HG03571 (cell line): ENCODE data around the gene NTN3.
"Not testable (repeated sequence)": the region's sequence is repeated elsewhere in the genome, so short reads cannot be mapped to it uniquely, and the experiment has no call there.

Source experiments
- ATAC-seq: cut with Tn5 transposase; IDR thresholded peaks from one replicate; pipeline ENCODE4 v1.9.1; 2021; ENCODE audit not compliant: unreplicated experiment

NTN3 gene

GRCh38 chr16:2471016-2471652 is at the start of gene NTN3:
Gene NTN3, plus strand, starts transcription at chr16:2471297. Its CDS starts 405 bp downstream, at chr16:2471702.
- ATAC-seq, result no peak

DNA sequence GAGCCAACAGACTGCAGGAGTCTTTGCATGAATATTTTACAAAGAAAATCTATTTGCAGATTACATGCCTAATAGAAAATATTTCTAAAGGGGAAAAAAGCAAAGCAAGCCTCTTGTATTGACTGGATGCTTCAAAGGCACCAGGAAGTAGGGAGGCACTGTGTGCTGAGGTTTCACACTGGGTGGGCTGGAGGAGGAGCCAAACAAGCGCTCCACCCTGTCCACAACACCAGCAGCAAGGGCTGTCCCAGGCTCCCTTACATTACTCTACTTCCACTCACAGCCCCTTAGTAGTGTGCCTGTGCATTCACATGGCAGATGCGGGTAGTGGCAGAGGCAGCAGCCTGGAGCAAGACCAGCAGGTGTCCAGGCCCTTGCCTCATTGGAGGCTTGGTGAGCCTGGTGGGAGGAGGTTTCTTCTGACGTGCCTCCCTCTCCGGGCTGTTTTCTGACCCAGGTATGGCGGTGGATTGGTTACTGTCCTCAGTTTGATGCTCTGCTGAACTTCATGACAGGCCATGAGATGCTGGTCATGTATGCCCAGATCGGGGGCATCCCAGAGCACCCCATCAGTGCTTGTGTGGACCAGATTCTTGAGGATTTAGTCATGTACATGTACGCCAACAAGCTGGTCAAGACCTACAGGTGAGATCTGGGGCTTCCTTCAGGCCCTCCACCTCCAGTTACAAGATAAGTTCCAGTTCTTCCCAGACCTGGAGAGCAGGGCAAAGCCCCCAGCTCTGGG is 48.8 kb upstream of the NTN3 start:
- ATAC-seq, result no peak

- ATAC-seq, result no peak
Measured at GRCh38 chr16:2424061-2425007, 46.8 kb upstream of the NTN3 start.

DNA sequence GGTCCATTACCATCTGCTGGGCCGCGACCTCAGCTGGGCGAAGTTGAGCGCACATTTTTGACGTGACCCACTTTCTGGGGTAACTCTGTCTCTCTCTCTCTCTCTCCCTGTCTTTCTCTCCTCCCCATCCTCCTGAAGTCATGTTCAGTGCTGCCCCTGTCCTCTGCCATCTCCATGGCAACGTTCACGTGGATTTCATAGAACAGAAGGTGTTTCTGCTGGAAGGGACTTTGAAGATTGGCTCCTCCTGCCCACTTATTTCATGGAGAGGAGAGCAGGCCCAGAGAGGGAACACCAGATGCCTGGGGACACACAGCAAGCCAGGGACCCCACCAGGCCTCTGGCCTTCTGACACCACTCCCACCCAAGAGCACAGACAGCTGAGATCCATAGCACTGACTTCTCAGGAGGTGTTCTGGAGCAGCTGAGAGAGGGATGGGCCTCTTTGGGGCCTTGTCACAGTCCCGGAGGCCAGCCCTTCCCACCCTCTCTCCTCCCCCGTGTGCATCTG is 46.0 kb upstream of the NTN3 start:
- no peak for ATAC-seq

GRCh38 chr16:2425825-2426430 is 45.2 kb upstream of the NTN3 start:
- ATAC-seq, result no peak

DNA sequence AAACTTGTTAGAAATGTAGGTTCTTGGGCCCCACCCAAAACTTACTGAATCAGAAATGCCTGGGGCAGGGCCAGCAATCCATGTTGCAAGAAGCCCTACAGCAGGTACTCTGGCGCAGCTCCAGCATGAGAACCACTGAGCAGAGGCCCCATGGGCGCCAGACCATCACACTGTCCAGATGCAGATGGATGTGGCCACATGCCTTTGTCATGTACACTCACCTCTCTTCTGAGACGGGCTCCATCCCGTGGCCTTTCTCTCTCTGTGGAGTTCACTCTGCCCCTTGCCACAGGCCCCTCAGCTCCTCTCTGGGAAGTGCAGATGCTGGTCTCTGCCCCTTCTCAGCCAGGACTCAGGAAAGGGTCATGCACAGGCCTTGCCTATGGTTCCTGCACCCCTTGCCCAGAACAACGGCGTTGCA is 44.1 kb upstream of the NTN3 start:
- no peak for ATAC-seq

DNA sequence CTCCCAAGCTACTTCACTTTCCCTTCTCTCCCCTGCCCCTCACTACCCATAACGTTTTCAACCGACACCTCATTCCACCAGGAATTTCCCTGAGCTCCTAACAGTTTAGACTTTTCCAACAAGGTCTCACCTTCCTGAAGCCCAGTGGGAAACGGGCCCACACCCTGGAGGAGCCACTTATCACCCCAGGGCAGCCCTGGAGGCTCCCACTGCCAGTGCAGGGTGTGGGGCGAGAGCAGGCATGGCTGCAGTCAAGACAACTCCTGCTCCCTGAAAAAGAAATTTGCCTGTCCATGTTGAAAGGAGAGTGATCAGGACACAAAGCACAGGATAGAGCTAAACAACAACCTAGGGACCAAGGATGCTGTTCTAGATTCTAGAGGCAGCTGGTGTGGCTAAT is 43.6 kb upstream of the NTN3 start:
- no peak for ATAC-seq

DNA sequence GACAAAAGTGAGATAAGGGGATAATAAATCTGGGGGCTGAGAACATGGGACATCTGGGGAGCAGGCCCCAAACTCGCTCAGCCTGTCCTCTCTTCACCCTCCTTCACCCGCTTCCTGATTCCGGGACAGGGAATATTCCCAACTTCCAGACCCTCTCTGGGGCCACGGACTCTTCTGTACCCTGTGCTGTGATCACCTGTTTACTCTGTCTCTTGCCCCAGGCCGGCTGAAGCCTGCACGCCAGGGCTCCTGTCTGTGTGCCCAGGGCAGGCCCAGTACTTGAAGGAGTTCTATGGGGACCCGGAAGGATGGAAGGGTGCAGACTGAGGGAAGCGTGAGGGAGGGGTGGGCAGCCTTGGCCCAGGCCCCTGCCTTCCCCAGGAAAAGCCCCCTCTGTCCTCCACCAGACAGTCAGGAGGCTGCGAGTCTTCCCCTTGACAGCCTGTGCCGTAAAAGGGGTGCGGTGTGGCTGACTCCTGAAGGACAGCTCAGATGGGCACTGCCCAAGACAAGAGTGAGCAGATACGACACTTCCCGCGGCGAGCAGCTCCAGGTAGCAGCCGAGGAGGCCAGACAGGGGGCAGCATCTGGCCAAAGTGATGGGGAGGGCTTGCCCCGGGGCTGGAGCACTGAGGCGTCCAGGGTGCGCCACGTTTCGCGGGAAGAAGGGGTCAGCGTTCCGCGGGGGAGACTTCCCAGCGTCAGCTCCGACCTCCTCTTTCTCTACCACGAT is 42.9 kb upstream of the NTN3 start:
- ATAC-seq, result no peak

DNA sequence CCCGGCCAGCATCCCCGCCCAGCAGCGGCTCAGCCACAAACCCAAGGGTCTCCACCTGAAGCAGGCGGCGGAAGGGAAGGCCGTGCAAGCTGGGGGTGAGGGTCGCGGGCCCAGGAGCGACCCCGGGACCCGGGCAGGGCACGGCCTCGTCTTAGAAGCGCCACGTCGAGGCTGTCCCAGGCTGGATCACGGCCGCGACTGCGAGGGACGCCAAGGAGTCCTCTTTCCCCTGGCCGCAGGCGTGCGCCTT is 42.4 kb upstream of the NTN3 start:
- no peak for ATAC-seq

DNA sequence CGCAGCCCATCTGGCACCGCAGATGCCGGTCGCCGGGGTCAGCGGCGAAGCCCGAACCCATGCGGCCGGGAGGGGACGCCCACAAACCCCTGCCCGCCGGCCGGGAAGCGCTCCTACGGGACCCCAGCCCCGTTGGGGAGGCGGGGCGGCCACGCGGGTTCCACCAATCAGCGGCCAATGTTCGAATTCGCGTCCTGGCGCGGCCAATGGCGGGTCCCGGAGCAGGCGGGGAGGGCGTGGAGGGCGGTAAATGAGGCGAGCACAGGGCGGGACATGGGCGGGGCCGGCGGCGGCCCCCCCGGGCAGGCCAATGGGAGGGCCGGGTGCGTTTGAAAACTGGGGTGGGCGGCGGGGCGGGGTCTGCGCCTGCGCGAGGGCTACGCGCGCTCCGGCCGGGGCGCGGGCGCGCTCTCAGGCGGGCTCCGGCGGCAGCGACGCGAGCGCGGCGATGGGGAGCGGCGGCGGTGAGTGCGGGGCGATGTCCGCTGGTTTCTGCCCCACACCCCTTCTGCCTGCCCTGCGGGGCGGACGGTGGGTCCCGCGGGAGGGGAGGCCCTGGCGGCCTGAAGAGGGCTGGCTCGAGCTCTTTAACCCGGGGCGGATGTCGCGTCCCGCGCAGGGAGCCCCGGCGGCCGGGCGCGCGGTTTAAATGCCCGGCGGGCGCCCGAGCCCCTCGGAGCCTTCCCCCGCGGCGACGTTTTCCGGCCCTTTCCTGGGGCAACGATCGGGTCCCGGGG is 41.9 kb upstream of the NTN3 start, which contains the start of gene CCNF:
Gene CCNF (plus strand): TSS at position 414 of the 737 bp plus-strand sequence. CDS start 35 bp downstream, at position 449.
- ATAC-seq, result peak; percentile 63

DNA sequence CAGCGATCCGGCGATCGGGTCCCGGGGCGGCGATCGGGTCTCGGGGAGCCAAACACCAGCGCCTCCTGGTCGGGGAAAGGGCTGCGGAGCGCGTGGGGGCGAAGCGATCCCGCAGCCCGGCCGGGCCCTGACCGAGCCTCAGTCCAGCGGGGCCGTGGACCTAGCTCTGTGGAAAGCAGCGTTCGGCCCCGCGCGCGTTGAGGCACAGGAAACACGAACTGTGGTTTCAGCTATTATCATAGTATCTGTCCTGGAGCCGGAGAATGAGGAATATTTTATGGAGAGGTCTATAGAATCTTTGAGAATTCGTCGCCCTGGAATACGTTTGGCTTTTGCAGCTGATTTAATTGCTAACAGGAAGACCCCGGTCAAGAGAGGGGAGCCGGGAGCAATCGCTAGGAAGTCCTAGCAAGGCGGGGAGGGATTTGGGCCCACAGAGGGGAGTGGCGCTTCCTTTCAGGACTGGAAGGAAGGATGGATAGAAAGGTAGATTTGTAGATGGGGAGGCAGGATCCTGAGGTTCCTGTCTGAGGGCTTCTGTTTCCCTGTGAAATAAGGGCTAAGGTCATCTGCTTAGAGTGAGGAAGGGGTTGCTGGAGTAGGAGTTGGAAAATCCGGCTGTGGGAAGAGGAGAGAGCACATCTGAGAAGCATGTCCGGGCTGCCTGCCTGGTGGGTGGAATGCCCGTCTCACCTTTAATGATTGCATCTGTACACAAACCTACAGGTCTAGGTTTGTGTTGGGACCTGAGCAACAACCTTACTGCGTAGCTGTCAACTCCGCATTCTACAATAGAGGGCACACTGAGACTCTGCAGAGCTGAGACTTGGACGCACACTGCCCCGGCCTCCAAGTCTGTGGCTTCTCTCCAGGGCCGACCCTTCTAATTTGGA is 41.1 kb upstream of the NTN3 start:
- no peak for ATAC-seq

DNA sequence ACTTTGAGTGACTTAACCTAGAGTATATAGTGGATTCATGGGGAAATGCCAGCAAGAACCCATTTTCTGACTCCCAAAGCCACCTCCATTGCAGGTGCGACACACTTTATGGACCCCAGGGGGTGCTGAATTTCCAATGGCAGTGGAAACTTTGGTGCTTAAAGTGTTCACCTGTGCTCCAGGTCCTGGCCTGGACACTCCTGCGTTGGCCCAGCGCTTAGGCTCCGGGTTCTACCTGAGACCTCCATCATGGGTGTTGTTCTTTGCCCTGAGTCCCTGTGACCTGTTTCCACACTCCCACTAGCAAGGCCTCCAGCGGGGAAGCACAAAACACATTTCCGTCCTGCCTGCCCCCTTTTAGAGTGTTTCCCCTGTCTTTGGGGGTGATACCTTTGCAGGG is 38.8 kb upstream of the NTN3 start:
- no peak for ATAC-seq

DNA sequence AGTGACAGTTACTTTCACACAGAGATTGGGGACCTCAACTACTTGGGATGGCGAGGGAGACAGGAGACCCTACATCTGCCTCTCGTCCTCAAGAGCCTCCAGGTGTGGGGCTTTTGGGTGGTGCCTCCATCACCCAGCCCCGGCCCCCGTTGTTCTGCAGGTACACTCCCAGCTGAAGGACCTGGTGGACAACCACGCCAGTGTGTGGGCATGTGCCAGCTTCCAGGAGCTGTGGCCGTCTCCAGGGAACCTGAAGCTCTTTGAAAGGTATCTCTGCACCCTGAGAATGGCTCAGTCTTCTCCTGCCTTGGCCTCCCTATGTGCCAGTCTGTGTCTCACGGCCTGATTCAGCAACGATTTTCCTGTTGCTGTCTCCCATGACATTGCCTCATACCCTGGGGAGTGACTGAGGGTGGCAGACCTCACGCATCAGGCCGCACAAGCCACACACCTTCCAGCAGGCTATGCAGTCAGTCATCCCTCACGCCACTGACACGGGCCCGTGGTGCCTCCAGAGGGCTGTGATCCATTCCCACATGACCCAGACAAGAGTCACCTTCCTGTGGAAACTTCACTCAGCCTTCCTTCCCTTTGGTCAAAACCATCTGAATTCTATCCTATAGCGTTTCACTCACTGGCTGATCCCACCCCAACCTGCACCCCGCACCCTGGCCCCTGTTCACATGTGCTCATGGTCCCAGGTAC is 38.1 kb upstream of the NTN3 start:
- no peak for ATAC-seq

DNA sequence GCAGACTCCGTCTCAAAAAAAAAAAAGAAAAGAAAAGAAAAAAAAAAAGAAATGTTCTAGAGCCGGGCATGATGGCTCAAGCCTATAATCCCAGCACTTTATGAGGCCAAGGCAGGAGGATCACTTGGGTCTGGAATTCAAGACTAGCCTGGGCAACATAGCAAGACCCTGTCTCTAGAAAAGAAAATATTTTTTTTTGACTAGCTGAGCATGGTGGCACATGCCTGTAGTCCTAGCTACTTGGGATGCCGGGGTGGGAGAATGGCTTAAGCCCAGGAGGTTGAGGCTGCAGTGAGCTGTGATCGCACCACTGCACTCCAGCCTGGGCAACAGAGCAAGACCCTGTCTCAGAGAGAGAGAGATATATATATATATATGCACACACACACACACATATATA is 35.9 kb upstream of the NTN3 start:
- not testable (repeated sequence) for ATAC-seq

- ATAC-seq, result no peak
Measured at GRCh38 chr16:2436110-2436509, 35.0 kb upstream of the NTN3 start.

- ATAC-seq, result no peak
Measured at GRCh38 chr16:2437032-2437790, 33.9 kb upstream of the NTN3 start.

DNA sequence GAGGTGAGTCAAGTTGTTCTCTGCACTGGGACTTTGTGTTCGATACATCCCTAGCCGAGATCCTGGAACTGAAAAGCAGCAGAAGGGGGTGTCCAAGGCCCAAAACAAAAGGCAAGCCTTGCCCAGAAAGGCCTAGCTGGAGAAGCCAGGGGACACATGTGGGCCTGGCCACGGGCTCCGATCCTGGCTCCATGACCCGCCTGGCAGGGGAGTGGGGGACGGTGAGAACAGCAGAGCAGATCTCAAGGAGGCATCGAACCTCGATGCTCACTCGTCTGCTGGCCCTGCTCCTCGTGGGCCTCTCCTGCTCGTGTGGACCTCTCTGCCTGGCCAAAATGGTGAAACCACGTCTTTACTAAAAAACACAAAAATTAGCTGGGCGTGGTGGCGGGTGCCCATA is 33.0 kb upstream of the NTN3 start:
- ATAC-seq, result no peak
